T-helper 2 cell (primary cell): ENCODE results near the gene PGLYRP3.
"Not testable (repeated sequence)": the region's sequence is repeated elsewhere in the genome, so short reads cannot be mapped to it uniquely, and the experiment has no call there.

Experiments
- DNase-seq, 5 experiments: peaks; one replicate each; pipeline versions ENCODE4 v3.0.0 to v3.0.0-alpha.2; 2012 to 2022

The PGLYRP3 gene

GRCh38 chr1:153348511-153349362 is 36.0 kb upstream of the PGLYRP3 start, which contains the start of gene PGLYRP4:
PGLYRP4 (minus strand) TSS chr1:153348841; CDS start chr1:153347932, 909 bp downstream.
- DNase-seq: no peak

- DNase-seq: no peak
Measured at GRCh38 chr1:153347856-153348255, 35.1 kb upstream of the PGLYRP3 start.

DNA sequence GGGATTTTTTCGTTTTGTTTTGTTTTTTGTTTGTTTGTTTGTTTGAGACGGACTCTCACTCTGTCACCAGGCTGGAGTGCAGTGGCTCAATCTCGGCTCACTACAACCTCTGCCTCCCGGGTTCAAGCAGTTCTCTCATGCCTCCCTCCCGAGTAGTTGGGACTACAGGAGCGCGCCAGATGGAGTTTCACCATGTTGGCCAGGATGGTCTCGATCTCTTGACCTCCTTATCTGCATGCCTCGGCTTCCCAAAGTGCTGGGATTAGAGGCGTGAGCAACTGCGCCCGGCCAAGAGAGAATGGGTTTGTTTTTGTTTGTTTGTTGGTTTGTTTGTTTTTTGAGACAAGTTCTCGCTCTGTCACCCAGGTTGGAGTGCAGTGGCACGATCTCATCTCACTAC is 34.3 kb upstream of the PGLYRP3 start:
- not testable (repeated sequence) for DNase-seq

- DNase-seq: no peak
Measured at GRCh38 chr1:153346077-153346723, 33.4 kb upstream of the PGLYRP3 start.

- peak in 1 of 5 experiments; percentile 32 for DNase-seq
Measured at GRCh38 chr1:153345187-153346076, 32.7 kb upstream of the PGLYRP3 start.

DNA sequence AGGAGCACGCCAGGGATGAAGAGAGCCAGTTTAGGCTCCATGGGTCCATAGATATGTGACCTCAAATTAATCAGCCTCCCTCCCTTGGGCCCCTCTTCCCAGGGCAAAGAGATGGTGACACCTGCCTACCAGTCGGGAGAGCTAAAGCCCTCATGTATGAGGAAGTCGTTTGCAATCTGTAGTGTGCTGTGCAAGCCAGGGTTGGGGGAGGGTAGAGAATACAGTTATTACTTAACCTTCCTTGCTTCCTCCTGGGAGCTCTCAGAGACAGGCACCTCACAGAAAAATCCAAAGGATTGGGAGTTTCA is 31.9 kb upstream of the PGLYRP3 start:
- DNase-seq: no peak

GRCh38 chr1:153343811-153344717 is 31.3 kb upstream of the PGLYRP3 start:
- DNase-seq: peak in 1 of 5 experiments; percentile 69

DNA sequence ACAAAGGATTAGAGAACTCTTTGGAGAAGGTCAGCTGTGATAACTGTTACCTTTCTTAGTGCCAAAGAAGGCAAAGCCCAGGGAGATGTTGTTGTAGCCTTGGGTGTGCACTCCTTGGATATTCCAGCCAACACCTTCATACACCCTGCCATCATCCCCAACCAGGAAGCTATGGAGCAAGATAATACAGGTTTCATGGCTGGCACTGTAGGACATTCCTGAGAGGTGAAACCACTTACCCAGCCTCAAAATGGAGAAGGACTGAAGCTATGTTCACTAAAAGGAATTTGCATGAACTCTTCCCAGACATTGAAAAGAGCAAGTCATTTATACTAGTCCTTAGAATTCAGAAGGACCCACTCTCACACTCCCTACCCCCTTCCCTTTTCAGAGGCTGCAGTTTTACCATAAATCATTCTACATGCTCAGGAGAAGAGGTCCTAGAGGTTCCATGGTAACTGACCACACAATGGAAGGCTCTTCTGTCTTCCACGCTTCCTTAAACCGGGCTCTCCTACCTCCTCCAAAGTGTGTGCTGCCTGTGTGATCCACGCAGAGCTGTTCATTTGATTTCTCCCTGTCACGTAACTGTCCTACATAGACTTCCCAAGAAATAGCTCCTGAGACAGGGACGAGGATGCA is 30.4 kb upstream of the PGLYRP3 start:
- DNase-seq: no peak

DNA sequence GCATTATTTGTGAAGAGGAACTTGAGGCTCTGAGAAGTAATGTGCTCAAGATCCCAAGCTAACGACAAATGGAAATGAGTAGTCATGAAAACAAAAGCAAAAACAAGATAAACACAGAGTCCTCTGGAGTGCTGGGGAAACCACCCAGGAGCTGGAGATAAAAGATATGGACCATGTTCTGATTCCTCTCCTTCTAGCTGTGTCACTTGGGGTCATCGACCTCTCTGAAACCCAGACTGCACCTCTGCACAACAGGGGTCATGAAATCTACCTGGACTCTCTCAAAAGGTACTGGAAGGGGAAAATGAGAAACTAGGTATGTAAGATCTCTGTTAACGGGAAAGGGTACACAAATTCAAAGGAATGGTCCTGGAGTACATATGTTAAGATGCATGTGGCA is 29.4 kb upstream of the PGLYRP3 start:
- DNase-seq: no peak

DNA sequence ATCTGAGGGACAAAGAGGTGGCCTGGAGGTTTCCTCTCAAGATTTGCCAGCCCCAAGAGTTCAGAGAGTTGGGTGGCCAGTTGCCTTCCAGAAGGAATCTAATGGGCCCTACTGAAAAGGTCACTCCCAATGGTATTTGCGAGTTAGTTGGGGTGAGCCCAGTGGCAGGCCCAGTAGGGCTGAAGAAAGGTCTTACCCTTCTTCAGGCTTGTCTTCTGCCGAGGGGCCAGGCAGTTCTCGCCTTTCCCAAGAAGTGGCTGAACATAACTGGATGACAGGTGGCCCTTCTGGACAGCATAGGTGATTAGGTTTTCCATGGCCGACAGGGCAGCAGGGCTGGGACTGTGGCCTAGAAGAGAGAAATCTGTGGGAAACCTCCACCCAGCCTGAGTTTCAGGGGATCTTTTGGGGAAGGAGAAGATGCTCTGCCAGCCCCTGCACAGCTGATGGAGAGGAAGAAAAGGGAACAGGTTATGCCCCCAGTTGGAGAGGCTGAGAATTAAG is 28.7 kb upstream of the PGLYRP3 start:
- no peak for DNase-seq

DNA sequence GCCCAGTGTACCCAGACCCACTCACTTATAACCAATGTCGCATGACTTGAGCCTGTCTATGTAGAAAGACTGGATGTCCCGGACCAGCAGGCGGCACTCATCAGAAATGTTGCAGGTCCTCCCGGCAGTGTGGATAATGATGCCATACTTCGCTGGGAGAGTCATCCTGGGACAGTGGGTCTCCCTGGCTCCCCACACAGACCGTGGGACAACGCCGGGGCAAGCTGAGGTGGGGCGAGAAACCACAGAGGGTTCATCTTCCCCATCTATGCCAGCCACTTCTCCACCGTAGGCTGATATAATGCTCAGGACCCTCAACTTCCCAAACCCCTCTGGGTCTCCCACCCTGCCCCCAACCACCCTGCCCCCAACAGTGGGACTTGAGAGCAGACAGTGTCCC is 27.6 kb upstream of the PGLYRP3 start:
- no peak for DNase-seq

DNA sequence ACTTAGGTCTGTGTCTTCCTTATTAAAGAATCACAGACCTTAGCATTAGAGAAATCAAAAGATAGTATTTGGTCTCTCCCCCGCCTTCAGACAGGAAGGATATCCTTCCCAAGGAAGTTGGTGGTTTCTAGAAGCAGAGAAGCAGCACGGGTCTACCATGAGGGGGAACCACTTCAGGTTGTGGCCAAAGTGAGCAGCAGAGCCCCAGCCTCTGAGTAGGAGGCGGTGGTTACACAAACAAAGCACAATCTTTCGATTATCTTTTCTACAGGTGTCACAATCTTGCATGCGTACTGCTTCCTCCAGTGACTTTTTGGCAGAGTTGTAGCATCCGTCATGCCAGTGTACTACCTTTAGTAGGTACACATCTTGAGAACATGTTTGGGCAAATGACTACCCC is 27.1 kb upstream of the PGLYRP3 start:
- DNase-seq: peak in 1 of 5 experiments; percentile 64

DNA sequence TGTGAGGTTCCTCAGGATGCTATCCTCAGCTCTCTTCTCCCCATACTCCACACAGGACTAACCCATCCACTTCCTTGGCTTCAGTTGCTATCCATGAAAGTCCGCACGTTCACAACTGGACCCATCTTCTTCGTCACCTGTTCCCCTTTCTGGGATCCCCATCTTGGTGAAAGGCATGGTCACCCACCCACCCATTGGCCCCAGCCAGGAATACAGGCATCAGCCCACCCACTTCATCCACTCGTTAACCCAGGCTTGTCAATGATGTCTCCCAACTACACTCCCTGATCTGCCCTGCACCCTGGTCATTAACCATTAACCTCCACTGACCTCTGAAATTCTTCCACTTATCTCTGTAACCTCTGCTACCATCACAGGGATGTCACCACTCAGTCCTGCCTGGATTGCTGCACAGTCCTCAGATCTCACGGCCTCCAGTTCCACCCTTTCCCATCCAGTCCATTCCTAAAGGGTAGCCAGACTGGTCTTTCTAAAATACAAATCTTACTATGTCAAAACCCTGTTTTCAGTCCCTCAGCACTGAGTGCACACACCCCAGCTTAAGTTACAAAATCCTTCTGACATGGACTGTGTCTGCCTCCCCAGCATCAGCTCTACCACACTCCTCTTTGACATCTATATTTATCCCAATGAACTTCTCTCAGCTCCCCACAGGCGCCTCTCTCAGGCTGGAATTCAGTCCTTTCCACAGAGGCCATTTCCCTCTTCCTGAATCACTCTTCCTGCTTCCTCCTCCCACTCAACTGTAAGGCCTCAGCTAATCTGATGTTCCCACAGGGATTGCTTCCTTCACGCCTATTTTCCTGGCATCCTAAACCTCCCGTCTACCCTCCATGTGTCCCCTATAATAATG is 25.5 kb upstream of the PGLYRP3 start:
- DNase-seq: no peak

- DNase-seq: peak in 1 of 5 experiments; percentile 24
Measured at GRCh38 chr1:153336650-153337049, 23.9 kb upstream of the PGLYRP3 start.

GRCh38 chr1:153333902-153334301 is 21.1 kb upstream of the PGLYRP3 start:
- DNase-seq: no peak

DNA sequence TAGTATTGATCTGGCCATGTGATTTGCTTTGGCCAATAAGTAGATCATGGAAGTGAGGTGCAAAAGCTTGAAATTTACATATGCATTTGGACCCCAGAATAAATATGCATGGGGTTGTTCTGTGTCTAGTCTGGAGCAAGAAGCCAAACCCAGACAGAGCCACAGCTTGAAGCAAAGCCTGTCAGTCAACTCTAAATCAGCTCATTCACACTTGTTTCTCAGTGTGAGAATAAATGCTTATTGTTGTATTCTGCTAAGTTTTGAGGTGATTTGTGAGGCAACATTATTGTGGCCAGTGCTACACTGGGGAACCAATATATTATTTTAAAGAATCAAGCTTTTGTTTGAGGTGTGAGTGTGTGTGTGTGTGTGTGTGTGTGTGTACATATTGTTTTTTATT is 12.2 kb upstream of the PGLYRP3 start:
- DNase-seq: no peak

DNA sequence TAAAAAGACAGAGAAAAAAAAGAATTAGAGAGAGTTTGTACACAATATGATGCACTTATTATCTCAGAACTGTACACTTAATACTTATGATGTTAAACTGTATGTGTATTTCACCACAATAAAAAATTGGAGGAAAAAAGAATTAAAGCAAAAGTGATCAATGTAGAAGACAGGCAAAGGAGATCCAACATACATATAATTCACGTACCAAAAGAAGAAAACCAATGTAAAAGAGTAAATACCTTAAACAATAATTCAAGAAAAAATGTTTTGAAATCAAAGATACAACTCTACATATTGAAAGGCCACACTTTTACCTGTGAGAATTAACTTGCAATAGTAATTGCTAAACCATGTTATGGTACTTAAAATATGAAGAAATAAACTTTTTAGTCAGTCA is 9.8 kb upstream of the PGLYRP3 start:
- DNase-seq: no peak

- not testable (repeated sequence) for DNase-seq
Measured at GRCh38 chr1:153318145-153318544, 5.4 kb upstream of the PGLYRP3 start.

- not testable (repeated sequence) for DNase-seq
Measured at GRCh38 chr1:153316013-153316412, 3.3 kb upstream of the PGLYRP3 start.

- DNase-seq: not testable (repeated sequence)
Measured at GRCh38 chr1:153314388-153314787, 1.6 kb upstream of the PGLYRP3 start.
